Nephron (organoid): ENCODE results near the gene TCF15.

Source experiments
- H3K27ac Mint-ChIP-seq, 3 experiments: 2 replicates each; pipeline ENCODE4 v1.8.0; 2020; ENCODE audit warnings: mixed read lengths in 3 of 3, mild to moderate bottlenecking in 2 of 3, moderate library complexity in 1 of 3
- H3K27me3 Mint-ChIP-seq: 2 replicates; pipeline ENCODE4 v1.8.0; 2021; ENCODE audit warnings: low read depth, mild to moderate bottlenecking, moderate library complexity, mixed read lengths
- H3K36me3 Mint-ChIP-seq: 2 replicates; pipeline ENCODE4 v1.8.0; 2020; ENCODE audit warnings: low read depth, mixed read lengths
- H3K4me1 Mint-ChIP-seq: 2 replicates; pipeline ENCODE4 v1.8.0; 2020; ENCODE audit warnings: mixed read lengths
- H3K4me3 Mint-ChIP-seq, 3 experiments: 2 replicates each; pipeline ENCODE4 v1.8.0; 2020; ENCODE audit warnings: mild to moderate bottlenecking in 3 of 3, mixed read lengths in 3 of 3, moderate library complexity in 2 of 3
- H3K9me3 Mint-ChIP-seq: 2 replicates; pipeline ENCODE4 v1.8.0; 2020; ENCODE audit warnings: mixed read lengths
- TF ChIP-seq, protein P1 (sequence below), 3 experiments: fragments of 200-600 bp; sonication (generic); IDR thresholded peaks; one replicate each; pipeline ENCODE4 v1.5.0; 2021; ENCODE audit warnings: antibody characterized with exemption in 3 of 3; ENCODE audit not compliant: unreplicated experiment in 3 of 3

Gene TCF15

DNA sequence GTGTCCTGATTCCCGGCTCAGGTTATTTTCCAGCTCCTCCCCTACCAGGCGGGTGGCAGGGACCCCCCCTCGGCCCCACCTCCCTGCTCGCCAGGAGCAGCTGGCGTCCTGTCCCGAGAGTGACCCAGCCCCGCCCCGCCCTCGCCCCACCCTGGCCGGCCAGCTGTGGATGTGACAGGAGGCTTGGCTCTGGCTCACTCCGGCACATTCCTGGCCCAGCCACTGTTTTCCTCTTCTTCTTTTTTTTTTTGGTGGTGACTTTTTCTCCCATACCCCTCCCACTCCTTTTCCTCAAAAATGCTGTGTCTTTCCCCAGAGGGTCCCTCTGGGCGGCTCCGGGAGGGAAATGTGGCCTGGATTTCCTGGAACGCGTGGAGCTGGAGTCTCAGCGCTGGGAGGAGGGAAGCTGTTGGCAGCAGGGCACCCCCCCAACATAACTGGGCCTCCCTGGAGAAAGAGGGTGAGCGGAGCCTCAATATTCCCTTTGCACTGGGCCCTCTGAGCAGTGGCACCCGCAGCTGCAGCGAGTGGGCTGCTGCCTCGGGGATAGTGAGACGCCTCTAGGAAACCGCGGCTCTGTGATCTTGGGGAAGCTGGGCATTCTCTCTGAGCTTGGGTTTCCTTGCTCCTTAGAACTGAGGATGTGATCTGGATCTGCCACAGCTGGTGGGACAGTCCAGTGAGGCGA, 38.2 kb downstream of the TCF15 start:
- Mint-ChIP-seq H3K4me3 (peak overlapping the region; percentile 56 to 67 (median 58)), H3K4me1 (peaks cover 41% of the 10 kb centered on the region), H3K27me3 (peaks cover 9% of the 10 kb centered on the region), H3K27ac (peak overlapping the region; percentile 37 to 77 (median 64)), H3K9me3 (no peaks in the 10 kb centered on the region), H3K36me3 (no peaks in the 10 kb centered on the region)
- TF ChIP-seq, protein P1, sequence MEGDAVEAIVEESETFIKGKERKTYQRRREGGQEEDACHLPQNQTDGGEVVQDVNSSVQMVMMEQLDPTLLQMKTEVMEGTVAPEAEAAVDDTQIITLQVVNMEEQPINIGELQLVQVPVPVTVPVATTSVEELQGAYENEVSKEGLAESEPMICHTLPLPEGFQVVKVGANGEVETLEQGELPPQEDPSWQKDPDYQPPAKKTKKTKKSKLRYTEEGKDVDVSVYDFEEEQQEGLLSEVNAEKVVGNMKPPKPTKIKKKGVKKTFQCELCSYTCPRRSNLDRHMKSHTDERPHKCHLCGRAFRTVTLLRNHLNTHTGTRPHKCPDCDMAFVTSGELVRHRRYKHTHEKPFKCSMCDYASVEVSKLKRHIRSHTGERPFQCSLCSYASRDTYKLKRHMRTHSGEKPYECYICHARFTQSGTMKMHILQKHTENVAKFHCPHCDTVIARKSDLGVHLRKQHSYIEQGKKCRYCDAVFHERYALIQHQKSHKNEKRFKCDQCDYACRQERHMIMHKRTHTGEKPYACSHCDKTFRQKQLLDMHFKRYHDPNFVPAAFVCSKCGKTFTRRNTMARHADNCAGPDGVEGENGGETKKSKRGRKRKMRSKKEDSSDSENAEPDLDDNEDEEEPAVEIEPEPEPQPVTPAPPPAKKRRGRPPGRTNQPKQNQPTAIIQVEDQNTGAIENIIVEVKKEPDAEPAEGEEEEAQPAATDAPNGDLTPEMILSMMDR (IDR thresholded peaks at IDR 0.05; ENCODE audit: unreplicated experiment in 3 of 3) = no peak

DNA sequence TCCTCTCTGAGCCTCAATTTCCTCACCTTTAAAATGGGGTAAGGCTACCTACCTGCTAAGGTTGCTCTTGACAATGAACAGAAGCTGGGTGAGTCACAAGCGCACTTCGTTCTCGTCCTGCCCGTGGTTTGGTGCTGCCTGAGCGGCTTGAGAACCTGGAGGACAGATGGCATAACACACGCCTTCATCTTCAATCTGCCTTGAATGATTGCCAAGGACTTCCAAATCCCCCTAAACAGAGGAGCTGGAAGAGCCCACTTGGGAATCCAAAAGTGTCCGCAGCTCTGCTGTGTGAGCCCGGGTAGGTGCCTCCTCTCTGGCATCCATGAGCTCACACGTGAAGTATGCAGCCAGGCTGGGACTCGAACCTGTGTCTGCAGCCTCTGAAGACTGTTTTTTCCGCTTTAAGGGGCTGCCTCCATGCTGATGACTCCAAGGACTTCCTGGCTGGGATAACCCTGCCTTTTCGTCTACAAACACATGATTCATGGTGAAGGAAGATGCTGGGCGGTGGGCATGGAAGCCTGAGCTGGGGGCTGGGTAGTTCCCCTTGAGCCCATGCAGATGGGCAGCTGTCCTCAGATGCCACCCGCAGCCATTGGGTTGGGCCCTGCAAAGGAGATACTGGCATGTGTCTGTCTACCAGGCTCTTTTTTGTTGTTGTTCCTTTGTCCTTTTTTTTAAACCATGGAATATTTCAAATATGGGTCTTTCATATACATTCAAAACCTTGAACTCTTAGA, 41.3 kb downstream of the TCF15 start:
- no peaks in the 10 kb centered on the region for H3K9me3 Mint-ChIP-seq
- H3K4me3 Mint-ChIP-seq = no peak overlapping the region
- no peaks in the 10 kb centered on the region for H3K36me3 Mint-ChIP-seq
- H3K4me1 Mint-ChIP-seq = peaks cover 38% of the 10 kb centered on the region
- H3K27me3 Mint-ChIP-seq = peaks cover 9% of the 10 kb centered on the region
- TF ChIP-seq, protein P1 (IDR thresholded peaks at IDR 0.05; ENCODE audit: unreplicated experiment in 3 of 3) = no peak
- no peak overlapping the region for H3K27ac Mint-ChIP-seq

DNA sequence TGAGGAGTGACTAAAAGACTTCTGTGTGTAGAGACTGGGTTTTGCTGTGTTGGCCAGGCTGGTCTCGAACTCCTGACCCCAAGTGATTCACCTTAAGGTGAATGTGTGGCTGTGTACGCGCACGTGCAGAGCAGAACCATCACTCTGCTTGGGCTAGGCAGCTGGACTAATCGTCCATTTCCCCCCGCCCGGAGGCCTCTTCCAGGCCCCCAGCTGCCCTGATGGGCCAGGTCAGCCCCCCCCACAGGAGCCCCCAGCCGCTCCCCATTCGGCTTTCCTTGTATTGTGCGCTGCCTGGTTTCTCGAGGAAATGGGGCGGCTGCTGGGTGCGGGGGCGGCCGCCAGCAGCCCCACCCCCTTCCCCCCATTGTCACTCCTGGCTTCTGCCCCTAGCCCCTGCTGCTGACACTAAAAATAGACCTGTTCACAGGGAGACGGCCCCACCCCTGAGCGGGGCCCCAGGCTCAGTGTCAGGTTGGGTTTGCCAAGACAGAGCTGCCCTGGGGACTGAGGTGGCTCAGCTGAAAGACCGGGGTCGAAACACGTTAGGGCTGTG, 41.9 kb downstream of the TCF15 start:
- no peaks in the 10 kb centered on the region for H3K36me3 Mint-ChIP-seq
- no peaks in the 10 kb centered on the region for H3K9me3 Mint-ChIP-seq
- H3K27me3 Mint-ChIP-seq = peaks cover 9% of the 10 kb centered on the region
- no peak overlapping the region for H3K4me3 Mint-ChIP-seq
- TF ChIP-seq, protein P1 (IDR thresholded peaks at IDR 0.05; ENCODE audit: unreplicated experiment in 3 of 3) = no peak
- H3K4me1 Mint-ChIP-seq = peaks cover 34% of the 10 kb centered on the region
- H3K27ac Mint-ChIP-seq = no peak overlapping the region

DNA sequence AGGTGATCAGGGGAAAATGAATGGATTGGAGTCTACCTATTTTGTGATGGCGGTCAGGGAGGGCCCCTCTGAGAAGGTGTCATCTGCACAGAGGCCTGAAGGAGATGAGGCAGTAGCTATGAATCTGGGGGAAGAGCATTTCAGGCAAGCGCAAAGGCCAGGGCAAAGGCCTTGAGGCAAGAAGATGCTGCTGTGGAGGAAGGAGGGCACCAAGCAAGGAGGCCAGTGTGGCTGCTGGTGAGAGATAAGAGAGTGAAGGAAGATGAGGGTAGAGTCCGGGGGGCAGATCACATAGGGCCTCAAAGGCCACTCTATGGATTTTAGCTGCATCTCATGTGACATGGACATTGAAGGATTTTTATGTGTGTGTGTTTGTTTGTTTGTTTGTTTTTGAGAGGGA, 45.9 kb downstream of the TCF15 start:
- H3K4me3 Mint-ChIP-seq = no peak overlapping the region
- peaks cover 15% of the 10 kb centered on the region for H3K4me1 Mint-ChIP-seq
- H3K27me3 Mint-ChIP-seq = peaks cover 18% of the 10 kb centered on the region
- H3K9me3 Mint-ChIP-seq = no peaks in the 10 kb centered on the region
- TF ChIP-seq, protein P1 (IDR thresholded peaks at IDR 0.05; ENCODE audit: unreplicated experiment in 3 of 3) = no peak
- H3K27ac Mint-ChIP-seq = no peak overlapping the region
- no peaks in the 10 kb centered on the region for H3K36me3 Mint-ChIP-seq

DNA sequence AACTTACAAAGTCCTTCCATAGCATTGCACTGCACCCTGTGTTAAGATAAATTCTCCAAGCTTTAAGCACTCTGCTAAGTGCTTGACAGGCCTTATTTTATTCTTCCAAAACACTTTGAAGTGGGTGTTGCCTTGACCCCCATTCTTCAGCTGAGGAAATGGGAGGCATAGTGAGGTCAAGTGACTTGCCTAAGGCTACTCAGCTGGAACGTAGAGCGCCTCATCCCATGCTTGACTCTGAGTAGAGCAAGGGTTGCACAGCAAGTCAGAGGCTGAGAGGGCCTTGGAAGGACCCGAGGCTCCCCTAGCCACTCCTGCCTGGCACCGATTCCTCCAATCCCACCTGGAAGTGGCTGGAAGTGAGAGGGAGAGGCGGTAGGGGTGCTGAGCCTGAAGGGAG, 46.9 kb downstream of the TCF15 start:
- Mint-ChIP-seq H3K9me3 (no peaks in the 10 kb centered on the region), H3K36me3 (no peaks in the 10 kb centered on the region), H3K27me3 (peaks cover 19% of the 10 kb centered on the region), H3K27ac (no peak overlapping the region), H3K4me1 (peaks cover 7% of the 10 kb centered on the region), H3K4me3 (no peak overlapping the region)
- TF ChIP-seq, protein P1 (IDR thresholded peaks at IDR 0.05; ENCODE audit: unreplicated experiment in 3 of 3) = no peak
